CD4-positive, alpha-beta T cell (primary cell): ENCODE measurements around the gene PIGZ. TPM values are rescaled to one million over a fixed set of nuclear protein-coding genes. Genes with fewer than 3 reads are reported as not detected.

Experiments used
- ATAC-seq: fragments of 200-7000 bp; cut with Tn5 transposase; one replicate; pipeline ENCODE4 v1.10.0; 2022; ENCODE audit warnings: mild to moderate bottlenecking; ENCODE audit not compliant: poor library complexity
- CTCF ChIA-PET: fragments of 350-600 bp; sonication (Branson Sonifier 250); formaldehyde crosslinking; loops from one replicate; lab custom pipeline; 2021; ENCODE audit warnings: antibody characterized with exemption, inconsistent platforms; lab: Charles Lee
- POLR2A ChIA-PET: fragments of 350-600 bp; sonication (Branson Sonifier 250); formaldehyde crosslinking; loops from one replicate; lab custom pipeline; 2021; ENCODE audit warnings: antibody characterized with exemption, inconsistent platforms; lab: Charles Lee
- DNase-seq, 14 experiments: peaks; one replicate each; pipeline ENCODE4 v3.0.0-alpha.2; 2013 to 2020; ENCODE audit warnings: mixed read lengths in 2 of 14
- H3K27ac ChIP-seq, 2 donors: one replicate each; pipeline versions ENCODE4 v1.5.1 to v1.7.0; 2013; ENCODE audit warnings: low read length in 2 of 2, low read depth in 1 of 2, mild to moderate bottlenecking in 1 of 2
- H3K27me3 ChIP-seq, 2 experiments: 1 replicate in 1 of 2; 2 replicates in 1 of 2; pipeline versions ENCODE4 v1.6.1 to v1.7.0; 2013; ENCODE audit warnings: low read length in 2 of 2, control low read depth in 1 of 2, mild to moderate bottlenecking in 1 of 2, moderate library complexity in 1 of 2; ENCODE audit not compliant: insufficient read depth in 2 of 2, control insufficient read depth in 1 of 2
- H3K36me3 ChIP-seq: one replicate; pipeline ENCODE4 v1.6.1; 2013; ENCODE audit warnings: low read length, control low read depth; ENCODE audit not compliant: insufficient read depth
- H3K4me1 ChIP-seq: one replicate; pipeline ENCODE4 v1.6.1; 2013; ENCODE audit warnings: low read length, control low read depth; ENCODE audit not compliant: insufficient read depth
- H3K4me3 ChIP-seq: one replicate; pipeline ENCODE4 v1.5.1; 2013; ENCODE audit warnings: mild to moderate bottlenecking, low read length, moderate library complexity
- H3K9me3 ChIP-seq, 2 experiments: 1 replicate in 1 of 2; 2 replicates in 1 of 2; pipeline versions ENCODE4 v1.6.1 to v1.7.0; 2013; ENCODE audit warnings: low read length in 2 of 2, mild to moderate bottlenecking in 2 of 2, control low read depth in 1 of 2, moderate library complexity in 1 of 2; ENCODE audit not compliant: control insufficient read depth in 1 of 2, insufficient read depth in 1 of 2
- H3K27ac Mint-ChIP-seq: one replicate; pipeline ENCODE4 v1.8.0; 2020; ENCODE audit warnings: mixed read lengths
- H3K27me3 Mint-ChIP-seq: one replicate; pipeline ENCODE4 v1.8.0; 2021; ENCODE audit warnings: mixed read lengths
- H3K36me3 Mint-ChIP-seq: one replicate; pipeline ENCODE4 v1.8.0; 2021; ENCODE audit warnings: low read depth, mixed read lengths
- H3K4me1 Mint-ChIP-seq: one replicate; pipeline ENCODE4 v1.8.0; 2021; ENCODE audit warnings: low read depth, mixed read lengths
- H3K4me3 Mint-ChIP-seq: one replicate; pipeline ENCODE4 v1.8.0; 2020; ENCODE audit warnings: mild to moderate bottlenecking, mixed read lengths
- H3K9me3 Mint-ChIP-seq: one replicate; pipeline ENCODE4 v1.8.0; 2020; ENCODE audit warnings: mixed read lengths
- intact Hi-C, 2 experiments: fragments of 100-400 bp; cut with DNase I in 1 of 2; cut with micrococcal nuclease in 1 of 2; formaldehyde crosslinking; loops; one replicate each; pipeline versions ENCODE4 v1.15.1 to v1.9.0; 2023 to 2025; cut with DNase I, micrococcal nuclease
- total RNA-seq, 174 experiments: library from RNA in 2 of 174; stranded (reverse) in 2 of 174; gene quantifications; one replicate each; pipeline ENCODE4 v1.2.3 and lab custom pipeline; 2021 to 2026
- TF ChIP-seq, protein P1 (sequence below): fragments of 200-600 bp; IDR thresholded peaks from one replicate; pipeline ENCODE4 v1.8.0; 2022; ENCODE audit warnings: antibody characterized with exemption, mild to moderate bottlenecking

The PIGZ gene
- total RNA-seq, 2 experiments from 2014 or later, result 0.33 to 0.61 TPM

DNA sequence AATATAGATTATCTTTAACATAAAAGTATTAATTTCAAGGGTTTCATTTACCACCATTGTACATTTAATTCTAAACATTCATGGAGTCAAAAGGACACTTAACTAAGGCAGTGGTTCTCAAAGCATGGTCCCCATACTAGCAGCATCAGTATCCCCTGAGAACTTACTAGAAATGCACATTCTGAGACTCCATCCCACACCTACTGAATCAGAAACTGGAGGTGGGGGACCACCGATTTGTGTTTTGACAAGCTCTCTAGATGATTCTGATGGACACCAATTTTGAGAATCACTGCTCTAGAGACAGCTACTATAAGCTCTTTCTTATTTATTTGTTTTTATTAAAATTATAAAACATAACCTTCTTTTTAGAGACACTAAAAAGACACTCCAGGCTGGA is 66.9 kb downstream of the PIGZ start:
- H3K36me3 ChIP-seq, result peaks cover 66% of the 10 kb centered on the region
- no peak overlapping the region for H3K27ac ChIP-seq
- TF ChIP-seq, protein P1, sequence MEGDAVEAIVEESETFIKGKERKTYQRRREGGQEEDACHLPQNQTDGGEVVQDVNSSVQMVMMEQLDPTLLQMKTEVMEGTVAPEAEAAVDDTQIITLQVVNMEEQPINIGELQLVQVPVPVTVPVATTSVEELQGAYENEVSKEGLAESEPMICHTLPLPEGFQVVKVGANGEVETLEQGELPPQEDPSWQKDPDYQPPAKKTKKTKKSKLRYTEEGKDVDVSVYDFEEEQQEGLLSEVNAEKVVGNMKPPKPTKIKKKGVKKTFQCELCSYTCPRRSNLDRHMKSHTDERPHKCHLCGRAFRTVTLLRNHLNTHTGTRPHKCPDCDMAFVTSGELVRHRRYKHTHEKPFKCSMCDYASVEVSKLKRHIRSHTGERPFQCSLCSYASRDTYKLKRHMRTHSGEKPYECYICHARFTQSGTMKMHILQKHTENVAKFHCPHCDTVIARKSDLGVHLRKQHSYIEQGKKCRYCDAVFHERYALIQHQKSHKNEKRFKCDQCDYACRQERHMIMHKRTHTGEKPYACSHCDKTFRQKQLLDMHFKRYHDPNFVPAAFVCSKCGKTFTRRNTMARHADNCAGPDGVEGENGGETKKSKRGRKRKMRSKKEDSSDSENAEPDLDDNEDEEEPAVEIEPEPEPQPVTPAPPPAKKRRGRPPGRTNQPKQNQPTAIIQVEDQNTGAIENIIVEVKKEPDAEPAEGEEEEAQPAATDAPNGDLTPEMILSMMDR, result no peak
- no peaks in the 10 kb centered on the region for H3K4me1 ChIP-seq
- Mint-ChIP-seq H3K9me3 (no peaks in the 10 kb centered on the region), H3K4me1 (peaks cover 9% of the 10 kb centered on the region), H3K4me3 (no peak overlapping the region), H3K27me3 (no peaks in the 10 kb centered on the region), H3K36me3 (peaks cover 82% of the 10 kb centered on the region), H3K27ac (no peak overlapping the region)
- CTCF ChIA-PET, result no interaction called here
- peaks cover 0 to 4% of the 10 kb centered on the region in 2 experiments for H3K9me3 ChIP-seq
- intact Hi-C loops, result no loop called here
- DNase-seq (no peak), ATAC-seq (no peak)
- POLR2A ChIA-PET, result no interaction called here
- H3K27me3 ChIP-seq, result no peaks in the 10 kb centered on the region
- H3K4me3 ChIP-seq, result no peak overlapping the region

Other genes starting within 250 kb of the PIGZ start
- gene PAK2, start 229.0 kb downstream of the PIGZ start, total RNA-seq, result 10 to 100 TPM; 36.2 to 41.7 TPM
- gene SENP5, start 100.9 kb downstream of the PIGZ start, total RNA-seq, result 10 to 100 TPM; 62.7 to 64.7 TPM
- gene NCBP2, start 26.3 kb downstream of the PIGZ start, total RNA-seq, result 10 to 100 TPM; 41.4 to 44.6 TPM
- 1 to 10 TPM in 1 of 2 experiments, under 1 TPM in 1; 0.89 to 1.2 TPM for gene MELTF, start 61.0 kb upstream of the PIGZ start, total RNA-seq